ENCODE data around the gene PTPN23. TPM values are rescaled to one million over a fixed set of nuclear protein-coding genes. Genes with fewer than 3 reads are reported as not detected.
"Not testable (repeated sequence)": the region's sequence is repeated elsewhere in the genome, so short reads cannot be mapped to it uniquely, and the experiment has no call there.

Gene PTPN23
- total and polyA plus RNA-seq, 10 of the 15 experiments (the other 5 are each of a cell fraction or from before 2014, with no cell fraction given), result 0.44 to 28.6 (median 4.4) TPM

GRCh38 chr3:47366833-47367232, 14.0 kb upstream of the PTPN23 start (continued):
- TF ChIP-seq IRF5 (IDR thresholded peaks at IDR 0.05; ENCODE audit: borderline replicate concordance), result no peak
- TF ChIP-seq, protein P1, sequence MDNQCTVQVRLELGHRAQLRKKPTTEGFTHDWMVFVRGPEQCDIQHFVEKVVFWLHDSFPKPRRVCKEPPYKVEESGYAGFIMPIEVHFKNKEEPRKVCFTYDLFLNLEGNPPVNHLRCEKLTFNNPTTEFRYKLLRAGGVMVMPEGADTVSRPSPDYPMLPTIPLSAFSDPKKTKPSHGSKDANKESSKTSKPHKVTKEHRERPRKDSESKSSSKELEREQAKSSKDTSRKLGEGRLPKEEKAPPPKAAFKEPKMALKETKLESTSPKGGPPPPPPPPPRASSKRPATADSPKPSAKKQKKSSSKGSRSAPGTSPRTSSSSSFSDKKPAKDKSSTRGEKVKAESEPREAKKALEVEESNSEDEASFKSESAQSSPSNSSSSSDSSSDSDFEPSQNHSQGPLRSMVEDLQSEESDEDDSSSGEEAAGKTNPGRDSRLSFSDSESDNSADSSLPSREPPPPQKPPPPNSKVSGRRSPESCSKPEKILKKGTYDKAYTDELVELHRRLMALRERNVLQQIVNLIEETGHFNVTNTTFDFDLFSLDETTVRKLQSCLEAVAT (IDR thresholded peaks at IDR 0.05), result no peak
- TF ChIP-seq SREBF2 (IDR thresholded peaks at IDR 0.05; ENCODE audit: low read length), result no peak
- TF ChIP-seq HDAC2 (IDR thresholded peaks at IDR 0.05), result no peak

- intact Hi-C loops (cut with micrococcal nuclease; ENCODE audit: unreplicated experiment), result no loop called here
- ChIA-PET RAD21 (ENCODE audit: unreplicated experiment) (no interaction called here), SMC1A (ENCODE audit: uncharacterized antibody, unreplicated experiment) (interaction anchor here (1.3 kb wide), 1 partner anchor 203 kb away, joined by 3 read pairs; no protein-coding TSS in a partner anchor), CTCF (interaction anchor here (1.0 kb wide), 1 partner anchor 25 kb away, joined by 3 read pairs; no protein-coding TSS in a partner anchor), POLR2A (no interaction called here)
- TF ChIP-seq CTCF (IDR thresholded peaks at IDR 0.05 in 2 of 3, conservative IDR thresholded peaks at IDR 0.05 in 1 of 3; ENCODE audit: control insufficient read depth in 2 of 3, extremely low read depth in 1 of 3, insufficient read depth in 1 of 3, low read depth in 3 of 3, low read length in 3 of 3), result no peak
- TF ChIP-seq, protein P2, sequence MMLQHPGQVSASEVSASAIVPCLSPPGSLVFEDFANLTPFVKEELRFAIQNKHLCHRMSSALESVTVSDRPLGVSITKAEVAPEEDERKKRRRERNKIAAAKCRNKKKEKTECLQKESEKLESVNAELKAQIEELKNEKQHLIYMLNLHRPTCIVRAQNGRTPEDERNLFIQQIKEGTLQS (IDR thresholded peaks at IDR 0.05; ENCODE audit: borderline replicate concordance, extremely low read depth, low read depth, low read length), result no peak
- no peak for TF ChIP-seq POLR2A (IDR thresholded peaks at IDR 0.05; ENCODE audit: low read depth, low read length)
- TF ChIP-seq MTA3 (IDR thresholded peaks at IDR 0.05; ENCODE audit: borderline replicate concordance, low read length), result no peak
- TF ChIP-seq BCL11A (IDR thresholded peaks at IDR 0.05; ENCODE audit: low read depth, low read length), result no peak
- no peak for TF ChIP-seq HDAC6 (IDR thresholded peaks at IDR 0.05; ENCODE audit: unreplicated experiment)
- TF ChIP-seq SREBF1 (IDR thresholded peaks at IDR 0.05; ENCODE audit: low read length), result no peak
- DNase-seq (ENCODE audit: low read depth, low spot score) (no peak), ATAC-seq (no peak), FAIRE-seq (no peak)
- Histone ChIP-seq H4K20me1 (ENCODE audit: control insufficient read depth, insufficient read depth) (no peaks in the 10 kb centered on the region), H3K9ac (ENCODE audit: control insufficient read depth, insufficient read depth, low read length) (no peak overlapping the region), H2AFZ (ENCODE audit: control insufficient read depth, low read depth, low read length) (no peak overlapping the region), H3K4me2 (ENCODE audit: control insufficient read depth, insufficient read depth) (no peak overlapping the region), H3K36me3 (ENCODE audit: control insufficient read depth in 2 of 2, insufficient read depth in 2 of 2, low read length in 1 of 2) (no peaks in the 10 kb centered on the region), H3K27ac (ENCODE audit: control insufficient read depth, insufficient read depth) (no peak overlapping the region), H3K4me3 (no peak overlapping the region), H3K9me3 (replicated peaks; ENCODE audit: control insufficient read depth, insufficient read depth, low read length) (no peaks in the 10 kb centered on the region; the same call in 2 of the 3 replicates), H3K27me3 (replicated peaks in 1 of 2; ENCODE audit: control insufficient read depth in 2 of 2, insufficient read depth in 2 of 2, low read length in 1 of 2) (no peaks in the 10 kb centered on the region), H3K4me1 (ENCODE audit: control insufficient read depth, insufficient read depth, low read length) (no peaks in the 10 kb centered on the region), H3K79me2 (ENCODE audit: control insufficient read depth, insufficient read depth, low read length) (no peaks in the 10 kb centered on the region)
- 81% methylated on average over 7 of the region's 7 CpGs for WGBS (ENCODE audit: insufficient coverage, insufficient replicate concordance, low lambda C conversion rate, missing lambda C conversion rate)
- no TSS peak for BruUV-seq (replicated peaks)
- in situ Hi-C loops (cut with MboI), result no loop called here
These were observed 13.2 kb upstream of the PTPN23 start for GRCh38 chr3:47367631-47368030.

- not testable (repeated sequence) for H3K36me3 ChIP-seq (ENCODE audit: control insufficient read depth in 2 of 2, insufficient read depth in 2 of 2, low read length in 1 of 2); H3K27ac ChIP-seq (ENCODE audit: control insufficient read depth, insufficient read depth); H3K9ac ChIP-seq (ENCODE audit: control insufficient read depth, insufficient read depth, low read length); H3K4me3 ChIP-seq; FAIRE-seq; H3K79me2 ChIP-seq (ENCODE audit: control insufficient read depth, insufficient read depth, low read length); H3K27me3 ChIP-seq (replicated peaks in 1 of 2; ENCODE audit: control insufficient read depth in 2 of 2, insufficient read depth in 2 of 2, low read length in 1 of 2); DNase-seq (ENCODE audit: low read depth, low spot score); ATAC-seq; H3K9me3 ChIP-seq (replicated peaks; ENCODE audit: control insufficient read depth, insufficient read depth, low read length); H3K4me2 ChIP-seq (ENCODE audit: control insufficient read depth, insufficient read depth); H2AFZ ChIP-seq (ENCODE audit: control insufficient read depth, low read depth, low read length); H4K20me1 ChIP-seq (ENCODE audit: control insufficient read depth, insufficient read depth); H3K4me1 ChIP-seq (ENCODE audit: control insufficient read depth, insufficient read depth, low read length); BruUV-seq (replicated peaks)
- intact Hi-C loops (cut with micrococcal nuclease; ENCODE audit: unreplicated experiment) (loop anchor here (2.0 to 10.0 kb wide), 2 partner anchors 85 to 503 kb away; partner anchors contain the start of genes KIF9 and KLHL18), in situ Hi-C loops (cut with MboI) (loop anchor here (10.0 kb wide), 1 partner anchor 655 kb away; the partner anchor contains the start of gene PRSS50)
- CTCF ChIA-PET, result interaction anchor here (0.5 to 2.7 kb wide), 12 partner anchors 9 to 503 kb away, joined by 3 to 18 read pairs (median 4); partner anchors contain the start of gene PTPN23
- SMC1A ChIA-PET (ENCODE audit: uncharacterized antibody, unreplicated experiment), result interaction anchor here (0.7 to 3.0 kb wide), 8 partner anchors 18 to 205 kb away, joined by 3 to 12 read pairs (median 3); partner anchors contain the start of gene SETD2
- 71% methylated on average over 5 of the region's 8 CpGs for WGBS (ENCODE audit: insufficient coverage, insufficient replicate concordance, low lambda C conversion rate, missing lambda C conversion rate)
- RAD21 ChIA-PET (ENCODE audit: unreplicated experiment), result interaction anchor here (0.7 to 2.3 kb wide), 3 partner anchors 46 to 311 kb away, joined by 3 to 8 read pairs (median 4); no protein-coding TSS in a partner anchor
- POLR2A ChIA-PET, result interaction anchor here (0.6 to 0.8 kb wide), 2 partner anchors 8 to 137 kb away, joined by 5 to 8 read pairs; no protein-coding TSS in a partner anchor
These were observed 10.8 kb upstream of the PTPN23 start for GRCh38 chr3:47370020-47370419.
